Retinal pigment epithelial cell (primary cell): Measurements from ENCODE around the gene NEK4.

Source experiments
- DNase-seq: peaks from one replicate; pipeline ENCODE4 v3.0.0-alpha.2; 2010; ENCODE audit warnings: low read depth
- H3K4me3 ChIP-seq: 2 replicates; pipeline ENCODE4 v1.5.1; 2011; ENCODE audit warnings: mild to moderate bottlenecking, low read length, control low read depth, moderate library complexity
- CTCF ChIP-seq: conservative IDR thresholded peaks from 2 replicates; pipeline ENCODE4 v1.5.1; 2011; ENCODE audit warnings: low read depth, low read length, control low read depth, inconsistent platforms

Gene NEK4

GRCh38 chr3:52789746-52790040, 19.0 kb upstream of the NEK4 start:
- no peak for DNase-seq
- H3K4me3 ChIP-seq: no peak overlapping the region
- no peak for TF ChIP-seq CTCF

GRCh38 chr3:52788890-52789745, 18.4 kb upstream of the NEK4 start:
- no peak overlapping the region for H3K4me3 ChIP-seq
- no peak for DNase-seq
- TF ChIP-seq CTCF: no peak

- no peak for DNase-seq
- H3K4me3 ChIP-seq: no peak overlapping the region
- no peak for TF ChIP-seq CTCF
These were observed 17.2 kb upstream of the NEK4 start for GRCh38 chr3:52787672-52788625.

GRCh38 chr3:52787246-52787645, 16.5 kb upstream of the NEK4 start:
- no peak overlapping the region for H3K4me3 ChIP-seq
- no peak for TF ChIP-seq CTCF
- no peak for DNase-seq

GRCh38 chr3:52786330-52787215, 15.8 kb upstream of the NEK4 start:
- no peak overlapping the region for H3K4me3 ChIP-seq
- no peak for TF ChIP-seq CTCF
- no peak for DNase-seq

- H3K4me3 ChIP-seq: no peak overlapping the region
- no peak for TF ChIP-seq CTCF
- no peak for DNase-seq
These were observed 14.3 kb upstream of the NEK4 start for GRCh38 chr3:52784931-52785590.
